ENCODE data around the gene TRAF3.

TRAF3 gene

DNA sequence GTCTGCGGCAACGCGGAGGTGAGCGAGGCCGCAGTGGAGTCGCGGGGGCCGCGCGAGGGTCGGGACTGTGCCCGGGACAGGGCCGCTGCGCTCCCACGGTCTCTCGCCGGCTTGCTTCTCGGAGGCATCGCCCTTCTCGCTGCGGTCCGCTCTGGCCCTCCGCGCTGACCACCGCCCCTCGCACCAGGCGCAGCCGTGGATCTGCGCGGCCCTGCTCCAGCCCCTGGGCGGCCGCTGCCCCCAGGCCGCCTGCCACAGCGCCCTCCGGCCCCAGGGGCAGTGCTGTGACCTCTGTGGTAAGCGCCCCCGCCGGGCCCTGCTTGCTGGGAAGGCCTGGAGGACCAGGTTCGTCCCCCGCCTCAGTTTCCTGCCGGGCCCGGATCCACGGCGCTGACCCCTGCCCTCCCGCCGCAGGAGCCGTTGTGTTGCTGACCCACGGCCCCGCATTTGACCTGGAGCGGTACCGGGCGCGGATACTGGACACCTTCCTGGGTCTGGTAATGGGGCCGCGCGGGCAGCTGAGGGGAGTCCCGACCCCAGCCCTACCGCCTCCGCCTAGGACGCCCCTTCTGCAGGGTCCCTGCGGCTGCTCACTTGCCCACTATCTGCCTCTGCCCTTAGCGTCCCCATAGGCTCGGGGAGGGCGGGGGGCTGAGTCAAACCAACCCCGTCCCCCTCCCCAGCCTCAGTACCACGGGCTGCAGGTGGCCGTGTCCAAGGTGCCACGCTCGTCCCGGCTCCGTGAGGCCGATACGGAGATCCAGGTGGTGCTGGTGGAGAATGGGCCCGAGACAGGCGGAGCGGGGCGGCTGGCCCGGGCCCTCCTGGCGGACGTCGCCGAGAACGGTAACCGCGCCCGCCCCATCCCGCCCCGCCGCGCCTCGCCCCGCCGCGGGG is 152.2 kb downstream of the TRAF3 start:
- Histone ChIP-seq H3K4me3 (no peak overlapping the region), H3K4me1 (peaks cover 11% of the 10 kb centered on the region), H3K9me3 (no peaks in the 10 kb centered on the region), H3K36me3 (replicated peaks) (peaks cover 11% of the 10 kb centered on the region), H3K27me3 (ENCODE audit: low read depth) (no peaks in the 10 kb centered on the region)
- DNase-seq (ENCODE audit: low spot score in 2 of 2), result no peak
- in situ Hi-C loops (cut with MboI; ENCODE audit: low sequenced_read_pairs), result no loop called here

DNA sequence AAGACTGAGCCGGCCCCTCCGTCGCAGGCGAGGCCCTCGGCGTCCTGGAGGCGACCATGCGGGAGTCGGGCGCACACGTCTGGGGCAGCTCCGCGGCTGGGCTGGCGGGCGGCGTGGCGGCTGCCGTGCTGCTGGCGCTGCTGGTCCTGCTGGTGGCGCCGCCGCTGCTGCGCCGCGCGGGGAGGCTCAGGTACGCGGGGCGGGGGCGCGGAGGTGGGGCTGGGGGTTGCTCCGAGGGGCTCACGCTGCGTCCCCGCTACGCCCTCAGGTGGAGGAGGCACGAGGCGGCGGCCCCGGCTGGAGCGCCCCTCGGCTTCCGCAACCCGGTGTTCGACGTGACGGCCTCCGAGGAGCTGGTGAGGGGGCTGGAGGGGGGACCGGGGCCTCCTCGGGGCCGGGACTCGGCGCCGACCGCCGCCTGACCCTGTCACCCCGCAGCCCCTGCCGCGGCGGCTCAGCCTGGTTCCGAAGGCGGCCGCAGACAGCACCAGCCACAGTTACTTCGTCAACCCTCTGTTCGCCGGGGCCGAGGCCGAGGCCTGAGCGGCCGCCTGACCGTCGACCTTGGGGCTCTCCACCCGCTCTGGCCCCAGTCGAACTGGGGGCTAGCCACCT is 153.0 kb downstream of the TRAF3 start:
- Histone ChIP-seq H3K4me1 (peaks cover 11% of the 10 kb centered on the region), H3K27me3 (ENCODE audit: low read depth) (no peaks in the 10 kb centered on the region), H3K4me3 (no peak overlapping the region), H3K36me3 (replicated peaks) (peaks cover 13% of the 10 kb centered on the region), H3K9me3 (no peaks in the 10 kb centered on the region)
- DNase-seq (ENCODE audit: low spot score in 2 of 2), result no peak
- in situ Hi-C loops (cut with MboI; ENCODE audit: low sequenced_read_pairs), result no loop called here

DNA sequence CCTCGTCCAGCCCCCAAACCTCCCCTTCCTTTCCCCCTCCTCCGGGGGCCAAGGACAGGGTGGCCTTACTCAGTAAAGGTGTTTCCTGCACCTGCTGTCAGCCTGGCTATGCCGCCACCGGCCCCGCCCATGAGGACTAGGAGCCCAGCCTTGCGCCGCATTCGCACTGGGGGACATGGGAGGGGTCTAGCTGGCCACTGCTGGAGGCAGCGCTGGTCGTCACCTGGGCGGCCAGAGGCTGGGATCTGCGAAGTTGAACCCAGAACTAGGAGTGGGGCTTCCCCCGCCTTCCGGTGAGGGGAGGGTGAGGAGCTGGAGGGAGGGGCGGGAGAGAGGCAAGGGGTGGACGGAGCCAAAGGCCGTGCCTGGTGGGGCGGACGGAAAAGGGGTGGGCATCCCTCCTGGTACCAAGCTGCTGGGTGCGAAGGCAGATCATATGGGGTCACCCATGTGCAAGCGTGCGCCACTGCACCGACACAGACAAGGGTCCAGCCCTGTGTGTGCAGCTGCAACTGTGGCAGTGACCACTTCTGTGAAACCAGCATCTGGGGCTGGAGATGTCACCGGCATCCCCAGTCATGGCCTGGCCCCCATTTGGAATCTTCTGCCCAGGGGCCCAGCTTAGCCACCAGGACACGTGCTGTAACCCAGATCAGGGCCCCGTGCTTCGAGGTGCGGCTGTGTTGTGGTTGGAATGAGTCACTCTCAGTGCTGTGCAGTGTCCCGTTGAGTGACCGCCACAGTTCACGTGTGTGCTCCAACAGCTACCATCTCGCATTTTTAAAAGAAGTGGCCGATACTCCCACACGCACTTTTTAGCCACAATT is 153.7 kb downstream of the TRAF3 start:
- Histone ChIP-seq H3K4me1 (peaks cover 11% of the 10 kb centered on the region), H3K4me3 (no peak overlapping the region), H3K27me3 (ENCODE audit: low read depth) (no peaks in the 10 kb centered on the region), H3K36me3 (replicated peaks) (peaks cover 13% of the 10 kb centered on the region), H3K9me3 (no peaks in the 10 kb centered on the region)
- no peak for DNase-seq (ENCODE audit: low spot score in 2 of 2)
- in situ Hi-C loops (cut with MboI; ENCODE audit: low sequenced_read_pairs), result no loop called here

DNA sequence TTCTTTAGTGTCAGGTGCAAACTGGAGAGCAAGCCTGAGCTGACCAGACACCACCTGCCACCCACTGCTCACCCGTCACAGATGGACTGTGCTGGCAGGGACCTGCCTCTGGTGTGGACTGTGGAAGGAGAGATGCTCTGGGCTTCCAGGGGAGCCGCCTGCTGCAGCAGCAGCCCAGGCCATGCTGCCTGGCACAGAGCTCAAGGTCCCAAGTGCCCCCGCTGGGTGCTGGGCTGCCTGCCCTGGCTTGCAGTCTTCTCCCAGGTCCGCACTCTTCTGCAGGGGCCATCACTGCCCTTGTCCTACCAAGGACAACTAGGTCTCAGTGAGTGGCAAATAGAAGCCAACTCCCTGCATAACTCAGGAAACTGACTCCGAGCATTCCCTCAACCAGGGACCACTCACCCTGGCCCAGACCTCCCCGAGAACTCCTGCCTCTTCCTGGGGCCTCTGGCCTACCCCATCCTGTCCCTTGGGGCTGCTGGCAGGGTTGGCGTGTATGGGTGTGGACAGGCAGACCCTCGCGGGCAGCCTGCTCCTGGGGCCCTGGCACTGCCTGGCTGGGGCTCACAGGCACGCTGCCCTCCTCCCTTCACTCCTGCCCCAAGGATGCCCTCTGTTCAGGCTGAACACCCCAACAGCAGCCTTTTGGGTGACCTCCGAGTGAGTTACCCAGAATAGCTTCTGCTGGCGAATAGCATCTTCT is 154.5 kb downstream of the TRAF3 start:
- no peaks in the 10 kb centered on the region for H3K27me3 ChIP-seq (ENCODE audit: low read depth)
- H3K4me1 ChIP-seq, result peaks cover 11% of the 10 kb centered on the region
- no peaks in the 10 kb centered on the region for H3K9me3 ChIP-seq
- H3K36me3 ChIP-seq (replicated peaks), result peaks cover 13% of the 10 kb centered on the region
- in situ Hi-C loops (cut with MboI; ENCODE audit: low sequenced_read_pairs), result no loop called here
- no peak for DNase-seq (ENCODE audit: low spot score in 2 of 2)
- H3K4me3 ChIP-seq, result no peak overlapping the region

DNA sequence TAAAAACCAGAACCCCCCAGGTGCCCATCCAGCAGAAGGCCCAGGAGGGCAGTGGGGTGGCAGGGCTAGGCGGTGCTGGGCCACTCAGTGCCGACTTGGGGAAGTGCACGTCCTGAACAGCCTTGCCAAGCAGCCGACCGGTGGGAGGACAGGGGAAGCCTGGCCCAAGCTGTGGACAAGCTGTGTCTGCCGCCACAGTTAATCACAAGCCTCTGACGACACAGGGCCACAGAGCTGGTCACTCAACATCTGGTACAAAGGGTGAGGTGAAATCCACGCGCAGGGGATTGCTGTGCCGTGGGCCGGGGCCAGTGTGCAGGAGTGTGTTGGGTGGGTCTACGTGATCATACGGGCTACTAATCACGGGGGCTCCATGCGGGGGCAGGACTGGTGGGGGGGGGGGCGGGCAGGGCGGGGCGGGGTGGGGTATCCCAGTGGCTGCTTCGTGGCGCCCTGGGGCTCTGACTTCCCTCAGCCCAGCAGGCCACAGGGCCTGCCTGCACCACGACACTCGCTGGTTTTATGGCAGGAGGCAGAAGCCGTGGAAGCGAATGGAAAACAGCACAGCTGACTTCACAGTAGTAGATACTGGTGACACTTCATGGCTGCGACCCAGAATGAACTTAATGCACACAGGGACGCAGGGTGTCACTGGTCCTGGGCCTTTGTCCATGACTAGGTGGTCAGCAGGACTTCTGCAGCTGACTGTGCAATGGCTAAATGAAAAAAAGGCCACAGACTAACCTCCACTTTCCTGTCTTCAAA is 155.4 kb downstream of the TRAF3 start:
- Histone ChIP-seq H3K4me1 (peaks cover 11% of the 10 kb centered on the region), H3K4me3 (no peak overlapping the region), H3K9me3 (no peaks in the 10 kb centered on the region), H3K36me3 (replicated peaks) (peaks cover 18% of the 10 kb centered on the region), H3K27me3 (ENCODE audit: low read depth) (no peaks in the 10 kb centered on the region)
- no peak for DNase-seq (ENCODE audit: low spot score in 2 of 2)
- in situ Hi-C loops (cut with MboI; ENCODE audit: low sequenced_read_pairs), result no loop called here

DNA sequence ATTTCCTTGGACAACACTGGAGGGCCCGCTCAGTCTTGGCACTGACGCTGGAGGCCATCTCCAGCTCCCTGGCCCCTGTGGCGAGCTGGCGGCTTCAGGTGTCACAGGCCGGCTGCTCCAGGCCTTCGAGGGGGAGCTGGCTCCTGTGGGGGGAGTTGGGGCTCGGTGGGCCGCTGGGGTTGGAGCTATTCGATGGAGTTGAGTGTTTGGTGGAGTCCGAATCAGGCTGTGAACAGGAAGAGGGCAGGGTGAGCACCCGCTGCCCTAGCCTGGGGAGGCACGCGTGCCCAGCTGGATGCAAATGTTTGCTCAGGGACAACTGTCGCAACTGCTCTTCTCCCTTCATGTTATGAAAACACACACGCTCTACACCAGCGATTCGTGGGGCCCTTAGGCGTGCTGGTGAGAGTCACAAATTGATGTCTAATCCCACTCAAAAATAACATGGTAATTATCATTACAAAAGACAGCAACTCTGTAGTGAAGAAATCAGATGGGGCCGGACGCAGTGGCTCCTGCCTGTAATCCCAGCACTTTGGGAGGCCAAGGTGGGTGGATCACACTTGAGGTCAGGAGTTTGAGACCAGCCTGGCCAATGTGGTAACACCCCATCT is 156.5 kb downstream of the TRAF3 start:
- Histone ChIP-seq H3K4me1 (peaks cover 11% of the 10 kb centered on the region), H3K9me3 (no peaks in the 10 kb centered on the region), H3K4me3 (no peak overlapping the region), H3K36me3 (replicated peaks) (peaks cover 27% of the 10 kb centered on the region), H3K27me3 (ENCODE audit: low read depth) (no peaks in the 10 kb centered on the region)
- DNase-seq (ENCODE audit: low spot score in 2 of 2), result peak; percentile 64 to 67
- in situ Hi-C loops (cut with MboI; ENCODE audit: low sequenced_read_pairs), result no loop called here

DNA sequence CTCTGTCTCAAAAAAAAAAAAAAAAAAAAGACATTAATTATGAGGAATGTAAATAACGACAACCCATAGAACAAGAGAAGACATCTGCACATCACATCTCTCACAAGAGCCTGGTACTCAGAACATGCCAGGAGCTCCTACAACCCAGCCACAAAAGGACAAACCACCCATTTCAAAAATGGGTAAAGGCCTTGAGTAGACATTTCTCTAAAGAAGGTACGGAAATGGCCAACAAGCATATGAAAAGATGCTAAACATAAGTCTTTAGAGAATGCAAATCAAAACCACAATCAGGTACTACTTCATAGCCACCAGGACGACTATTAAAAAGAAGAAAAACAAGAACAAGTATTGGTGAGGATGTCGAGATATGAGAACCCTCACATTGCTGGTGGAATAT is 158.5 kb downstream of the TRAF3 start:
- no peak overlapping the region for H3K4me3 ChIP-seq
- in situ Hi-C loops (cut with MboI; ENCODE audit: low sequenced_read_pairs), result no loop called here
- peaks cover 34% of the 10 kb centered on the region for H3K36me3 ChIP-seq (replicated peaks)
- peaks cover 11% of the 10 kb centered on the region for H3K4me1 ChIP-seq
- H3K9me3 ChIP-seq, result no peaks in the 10 kb centered on the region
- no peak for DNase-seq (ENCODE audit: low spot score in 2 of 2)
- H3K27me3 ChIP-seq (ENCODE audit: low read depth), result no peaks in the 10 kb centered on the region

DNA sequence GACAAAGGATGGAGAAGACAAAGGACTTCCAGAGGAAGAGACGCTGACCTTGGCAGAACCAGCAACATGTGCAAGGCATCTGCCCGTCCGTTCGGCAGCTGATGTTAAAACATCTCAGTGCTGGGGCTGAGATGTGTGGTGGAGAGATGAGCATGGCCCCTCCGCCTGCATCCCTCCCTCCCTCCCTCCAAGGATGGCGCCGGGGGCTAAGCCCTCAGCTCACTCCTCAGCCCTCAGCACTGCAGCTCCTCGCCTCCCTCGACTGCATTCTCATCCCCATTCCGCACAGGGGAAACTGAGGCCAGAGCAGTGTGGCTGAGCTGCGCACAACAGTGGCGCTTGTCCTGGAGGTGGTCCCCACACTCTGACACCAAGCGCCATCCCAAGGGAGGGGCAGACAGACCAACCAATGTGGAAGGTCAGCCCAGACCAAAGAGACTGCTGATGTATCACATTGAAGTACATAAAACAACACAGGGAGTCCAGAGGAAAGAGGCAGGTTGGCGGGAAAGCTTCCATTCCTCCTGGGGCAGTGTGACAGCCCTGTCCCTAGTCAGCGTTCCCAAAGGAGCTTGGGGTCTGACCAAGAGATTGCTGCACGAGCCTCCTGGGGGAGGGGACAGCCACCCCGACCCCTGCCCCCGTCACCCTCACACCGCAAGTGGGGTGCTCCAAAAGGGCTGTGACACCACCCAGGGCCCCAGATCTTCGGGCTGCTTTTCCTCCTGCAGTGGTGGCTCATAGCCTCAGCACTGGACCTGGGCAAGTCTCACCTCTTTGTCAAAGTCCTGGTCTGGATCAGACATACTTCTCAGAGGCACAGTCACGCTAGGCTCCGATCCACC is 160.3 kb downstream of the TRAF3 start:
- peaks cover 36% of the 10 kb centered on the region for H3K36me3 ChIP-seq (replicated peaks)
- H3K9me3 ChIP-seq, result no peaks in the 10 kb centered on the region
- no peak for DNase-seq (ENCODE audit: low spot score in 2 of 2)
- H3K4me3 ChIP-seq, result no peak overlapping the region
- no peaks in the 10 kb centered on the region for H3K27me3 ChIP-seq (ENCODE audit: low read depth)
- in situ Hi-C loops (cut with MboI; ENCODE audit: low sequenced_read_pairs), result no loop called here
- peaks cover 11% of the 10 kb centered on the region for H3K4me1 ChIP-seq

DNA sequence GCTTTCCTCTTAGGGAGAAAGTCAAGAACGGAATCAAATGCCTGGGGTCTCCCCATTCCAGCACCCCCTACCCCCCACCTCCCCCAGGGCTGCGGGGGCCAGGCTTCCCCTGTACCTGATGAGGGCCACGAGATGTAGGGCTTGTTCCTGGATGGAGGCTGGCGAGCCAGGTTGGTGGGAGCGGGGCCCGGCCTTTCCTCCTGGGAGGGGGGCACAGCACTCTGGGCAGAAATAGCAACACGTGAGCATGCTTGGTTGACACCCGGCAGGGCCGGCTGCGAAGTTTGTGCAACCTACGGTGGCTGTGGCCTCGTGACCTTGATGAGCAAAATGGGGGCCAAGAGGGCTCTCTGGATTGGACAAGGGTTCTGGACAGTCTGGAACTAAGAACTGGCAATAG is 160.9 kb downstream of the TRAF3 start:
- in situ Hi-C loops (cut with MboI; ENCODE audit: low sequenced_read_pairs), result no loop called here
- H3K9me3 ChIP-seq, result no peaks in the 10 kb centered on the region
- H3K4me1 ChIP-seq, result peaks cover 11% of the 10 kb centered on the region
- no peak for DNase-seq (ENCODE audit: low spot score in 2 of 2)
- no peak overlapping the region for H3K4me3 ChIP-seq
- peaks cover 37% of the 10 kb centered on the region for H3K36me3 ChIP-seq (replicated peaks)
- H3K27me3 ChIP-seq (ENCODE audit: low read depth), result no peaks in the 10 kb centered on the region

DNA sequence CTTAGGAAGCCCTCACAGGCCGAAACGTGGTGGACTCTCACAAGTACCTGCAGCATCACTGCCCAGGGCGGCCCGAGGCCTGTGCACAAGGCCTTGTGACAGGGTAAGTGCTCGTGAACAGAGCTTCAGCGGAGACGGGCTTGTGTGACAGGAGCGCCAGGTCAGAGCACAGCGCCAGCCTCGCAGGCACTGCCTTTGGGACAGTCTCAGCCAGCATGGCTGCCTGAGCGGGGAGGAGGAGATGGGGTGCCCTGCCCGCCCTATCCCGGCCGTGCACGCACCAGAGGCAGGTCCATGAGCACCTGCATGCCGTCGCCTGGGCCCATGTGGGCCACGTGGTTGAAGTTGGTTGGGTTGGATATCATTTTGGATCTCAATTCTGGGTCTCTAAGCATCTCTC is 162.1 kb downstream of the TRAF3 start:
- H3K36me3 ChIP-seq (replicated peaks), result peaks cover 38% of the 10 kb centered on the region
- H3K4me3 ChIP-seq, result no peak overlapping the region
- no peaks in the 10 kb centered on the region for H3K27me3 ChIP-seq (ENCODE audit: low read depth)
- H3K9me3 ChIP-seq, result no peaks in the 10 kb centered on the region
- no peak for DNase-seq (ENCODE audit: low spot score in 2 of 2)
- peaks cover 2% of the 10 kb centered on the region for H3K4me1 ChIP-seq
- in situ Hi-C loops (cut with MboI; ENCODE audit: low sequenced_read_pairs), result no loop called here

DNA sequence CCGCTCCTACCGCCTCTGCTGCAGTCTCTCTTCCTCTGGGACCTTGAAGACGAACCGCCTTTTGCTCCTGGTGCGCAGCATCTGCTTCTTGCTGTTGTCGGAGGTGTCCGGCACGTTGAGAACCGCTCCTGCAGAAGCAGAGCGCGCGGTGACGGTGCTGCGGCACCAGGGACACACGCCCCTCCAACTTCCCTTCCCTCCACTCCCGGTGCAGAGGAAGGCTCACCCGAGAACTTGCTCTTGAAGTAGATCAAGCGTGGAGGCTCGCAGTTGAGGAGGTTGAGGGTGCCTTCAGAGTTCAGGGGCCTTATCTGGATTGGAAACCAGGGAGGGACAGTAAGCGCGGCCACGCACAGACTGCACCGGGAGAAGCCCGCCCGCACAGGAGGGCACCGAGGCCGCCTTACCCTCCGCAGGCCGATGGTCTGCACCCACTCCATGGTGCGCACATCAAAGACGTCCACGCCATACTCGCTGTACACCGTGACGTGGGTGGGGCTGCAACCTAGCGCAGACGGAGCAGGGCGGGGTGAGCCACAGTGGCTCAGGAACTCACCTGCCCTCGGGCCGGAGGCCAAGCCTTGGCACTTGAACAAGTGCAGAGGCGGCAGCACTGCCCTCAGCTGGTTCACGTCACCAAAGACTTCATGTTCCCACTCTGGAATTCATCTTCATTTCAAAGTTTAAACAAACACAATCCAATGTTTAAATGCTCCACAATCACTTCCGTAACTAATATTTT is 162.7 kb downstream of the TRAF3 start:
- no peak for DNase-seq (ENCODE audit: low spot score in 2 of 2)
- Histone ChIP-seq H3K4me1 (no peaks in the 10 kb centered on the region), H3K9me3 (no peaks in the 10 kb centered on the region), H3K4me3 (no peak overlapping the region), H3K27me3 (ENCODE audit: low read depth) (no peaks in the 10 kb centered on the region), H3K36me3 (replicated peaks) (peaks cover 40% of the 10 kb centered on the region)
- in situ Hi-C loops (cut with MboI; ENCODE audit: low sequenced_read_pairs), result no loop called here
